Stomach (tissue), 9 donors: ENCODE results near the gene EEF1G. TPM values are rescaled to one million over a fixed set of nuclear protein-coding genes. Genes with fewer than 3 reads are reported as not detected.

Experiments
- DNase-seq, 2 donors: peaks; one replicate each; pipeline versions ENCODE4 v3.0.0 to v3.0.0-alpha.2; 2013 to 2019
- H3K27ac ChIP-seq, 5 donors: fragments of 200-600 bp in 4 of 5; sonication (generic) in 4 of 5; one replicate each; pipeline ENCODE4 v1.5.1; 2013 to 2019; ENCODE audit warnings: mild to moderate bottlenecking in 1 of 5, moderate library complexity in 1 of 5
- H3K27me3 ChIP-seq, 3 donors: fragments of 200-600 bp; sonication (generic); one replicate each; pipeline ENCODE4 v1.5.1; 2017 to 2019; ENCODE audit warnings: mixed run types in 1 of 3
- H3K36me3 ChIP-seq, 4 donors: fragments of 200-600 bp; sonication (generic); 1 replicate in 3 of 4; 2 replicates in 1 of 4; pipeline ENCODE4 v1.5.1; 2016 to 2019
- H3K4me1 ChIP-seq, 4 donors: fragments of 200-600 bp; sonication (generic); one replicate each; pipeline ENCODE4 v1.5.1; 2016 to 2019
- H3K4me3 ChIP-seq, 4 donors: fragments of 200-600 bp; sonication (generic) in 3 of 4; one replicate each; pipeline ENCODE4 v1.5.1; 2016 to 2019; ENCODE audit warnings: mild to moderate bottlenecking in 1 of 4
- H3K9me3 ChIP-seq, 4 donors: fragments of 200-600 bp; sonication (generic); one replicate each; pipeline ENCODE4 v1.5.1; 2016 to 2019
- CTCF ChIP-seq, 7 experiments: fragments of 450-650 bp in 4 of 7; fragments of 200-600 bp in 3 of 7; sonication (generic) in 3 of 7; IDR thresholded peaks; one replicate each; pipeline ENCODE4 v1.5.1; 2016 to 2019; ENCODE audit warnings: antibody characterized with exemption in 7 of 7, control low read depth in 2 of 7, mild to moderate bottlenecking in 1 of 7
- EP300 ChIP-seq: sonication (generic); formaldehyde crosslinking; IDR thresholded peaks from one replicate; pipeline ENCODE4 v1.6.1; 2017; ENCODE audit warnings: antibody characterized with exemption
- POLR2A ChIP-seq, 4 donors: fragments of 450-650 bp; IDR thresholded peaks; one replicate each; pipeline ENCODE4 v1.6.1; 2016; ENCODE audit warnings: antibody characterized with exemption in 4 of 4, control low read depth in 2 of 4, mild to moderate bottlenecking in 1 of 4, moderate library complexity in 1 of 4
- POLR2AphosphoS5 ChIP-seq, 3 donors: sonication (generic); formaldehyde crosslinking; IDR thresholded peaks; one replicate each; pipeline ENCODE4 v1.6.1; 2016; ENCODE audit warnings: antibody characterized with exemption in 3 of 3
- whole genome bisulfite sequencing, 5 donors: extraction: QIAGEN DNeasy Blood & Tissue Kit in 3 of 5; methylation state at CpG; one replicate each; pipeline versions ENCODE4 v1.1.5 to v1.1.7; 2013 to 2018; 5-methylcytosine and 5-hydroxymethylcytosine counted together
- intact Hi-C: fragments of 100-400 bp; cut with DNase I; formaldehyde crosslinking; loops from one replicate; pipeline ENCODE4 v1.15.1; 2023; ENCODE audit warnings: low total_unique reads
- polyA plus RNA-seq, 3 donors: library from polyadenylated mRNA; stranded (reverse); fragments of 200-250 nt; gene quantifications; one replicate each; pipeline ENCODE4 v1.2.3, GENCODE V29; 2013
- total RNA-seq, 5 donors: library from RNA; depleted of rRNA; stranded (reverse); fragments of >200 nt; gene quantifications; one replicate each; pipeline versions ENCODE4 v1.1.0 to v1.2.3, GENCODE V29; 2014 to 2016
- donor health status: healthy with polysubstance abuse.
- donor health status: Bipolar disorder and iron deficiency.
- donor health status: healthy.

EEF1G gene
- total and polyA plus RNA-seq, 8 donors, result 671 to 1,760 (median 1,103) TPM

GRCh38 chr11:62556108-62556874 lies 17.4 kb downstream of the EEF1G start:
- intact Hi-C loops, result no loop called here
- Histone ChIP-seq H3K9me3 (no peaks in the 10 kb centered on the region), H3K4me1 (peaks cover 79 to 97% (median 87%) of the 10 kb centered on the region in 4 donors), H3K27me3 (no peaks in the 10 kb centered on the region), H3K27ac (peak overlapping the region; percentile 72 to 97 (median 95)), H3K4me3 (peak overlapping the region in 3 of 4 donors; percentile 8 to 17 (median 13)), H3K36me3 (peaks cover 20 to 26% (median 25%) of the 10 kb centered on the region in 4 donors)
- TF ChIP-seq POLR2A (IDR thresholded peaks at IDR 0.05) (no peak), POLR2AphosphoS5 (IDR thresholded peaks at IDR 0.05) (peak in 2 of 3 donors; percentile 61 to 76), EP300 (no peak), CTCF (IDR thresholded peaks at IDR 0.05) (no peak)
- peak; percentile 89 to 94 for DNase-seq
- WGBS, 5 donors, result 1 to 6% (median 5%) methylated on average over 6 to 14 of the region's 14 CpGs

GRCh38 chr11:62555464-62556107 lies 18.1 kb downstream of the EEF1G start:
- Histone ChIP-seq H3K27me3 (no peaks in the 10 kb centered on the region), H3K4me3 (peak overlapping the region in 3 of 4 donors; percentile 8 to 17 (median 13)), H3K4me1 (peaks cover 77 to 97% (median 86%) of the 10 kb centered on the region in 4 donors), H3K27ac (peak overlapping the region; percentile 86 to 97 (median 95)), H3K36me3 (peaks cover 20 to 26% (median 25%) of the 10 kb centered on the region in 4 donors), H3K9me3 (no peaks in the 10 kb centered on the region)
- DNase-seq, result peak in 1 of 2 donors; percentile 78
- intact Hi-C loops, result no loop called here
- TF ChIP-seq EP300 (no peak), POLR2A (IDR thresholded peaks at IDR 0.05) (no peak), POLR2AphosphoS5 (IDR thresholded peaks at IDR 0.05) (no peak)
- WGBS, 5 donors, result 9 to 22% (median 12%) methylated on average over 4 of the region's 4 CpGs

- H3K9me3 ChIP-seq, result no peaks in the 10 kb centered on the region
- 40 to 62% (median 46%) methylated on average over 7 of the region's 7 CpGs for WGBS, 5 donors
- peak; percentile 50 to 86 for DNase-seq
- peaks cover 11 to 18% (median 17%) of the 10 kb centered on the region in 4 donors for H3K36me3 ChIP-seq
- no peaks in the 10 kb centered on the region for H3K27me3 ChIP-seq
- peak overlapping the region in 1 of 4 donors; percentile 10 for H3K4me3 ChIP-seq
- intact Hi-C loops, result no loop called here
- peak overlapping the region; percentile 86 to 97 (median 95) for H3K27ac ChIP-seq
- TF ChIP-seq POLR2AphosphoS5 (IDR thresholded peaks at IDR 0.05) (peak in 1 of 3 donors; percentile 17), POLR2A (IDR thresholded peaks at IDR 0.05) (no peak)
- H3K4me1 ChIP-seq, result peaks cover 77 to 96% (median 87%) of the 10 kb centered on the region in 4 donors
Observed at GRCh38 chr11:62554387-62555167, 19.1 kb downstream of the EEF1G start.

- Histone ChIP-seq H3K27ac (peak overlapping the region; percentile 86 to 97 (median 95)), H3K27me3 (no peaks in the 10 kb centered on the region), H3K9me3 (no peaks in the 10 kb centered on the region), H3K36me3 (peaks cover 4 to 11% (median 10%) of the 10 kb centered on the region in 4 donors), H3K4me1 (peaks cover 84 to 99% (median 92%) of the 10 kb centered on the region in 4 donors), H3K4me3 (peak overlapping the region in 1 of 4 donors; percentile 18)
- TF ChIP-seq POLR2AphosphoS5 (IDR thresholded peaks at IDR 0.05) (no peak), CTCF (IDR thresholded peaks at IDR 0.05) (no peak), EP300 (no peak), POLR2A (IDR thresholded peaks at IDR 0.05) (no peak)
- peak in 1 of 2 donors; percentile 38 for DNase-seq
- WGBS, 5 donors, result 56 to 65% (median 58%) methylated on average over 8 of the region's 8 CpGs
- intact Hi-C loops, result no loop called here
Observed at GRCh38 chr11:62553839-62554361, 19.8 kb downstream of the EEF1G start.
